GM12874 (cell line): Measurements from ENCODE around the gene NYAP1.
A peak's percentile ranks its signal among the peaks of the same experiment; 100 is the strongest.

ENCODE experiments used
- TF ChIP-seq, protein P1 (sequence below): IDR thresholded peaks from 2 replicates; pipeline ENCODE4 v1.5.1; 2011; ENCODE audit warnings: low read depth, mild to moderate bottlenecking, control low read depth, low read length, moderate library complexity; ENCODE audit not compliant: insufficient read depth

NYAP1 gene

DNA sequence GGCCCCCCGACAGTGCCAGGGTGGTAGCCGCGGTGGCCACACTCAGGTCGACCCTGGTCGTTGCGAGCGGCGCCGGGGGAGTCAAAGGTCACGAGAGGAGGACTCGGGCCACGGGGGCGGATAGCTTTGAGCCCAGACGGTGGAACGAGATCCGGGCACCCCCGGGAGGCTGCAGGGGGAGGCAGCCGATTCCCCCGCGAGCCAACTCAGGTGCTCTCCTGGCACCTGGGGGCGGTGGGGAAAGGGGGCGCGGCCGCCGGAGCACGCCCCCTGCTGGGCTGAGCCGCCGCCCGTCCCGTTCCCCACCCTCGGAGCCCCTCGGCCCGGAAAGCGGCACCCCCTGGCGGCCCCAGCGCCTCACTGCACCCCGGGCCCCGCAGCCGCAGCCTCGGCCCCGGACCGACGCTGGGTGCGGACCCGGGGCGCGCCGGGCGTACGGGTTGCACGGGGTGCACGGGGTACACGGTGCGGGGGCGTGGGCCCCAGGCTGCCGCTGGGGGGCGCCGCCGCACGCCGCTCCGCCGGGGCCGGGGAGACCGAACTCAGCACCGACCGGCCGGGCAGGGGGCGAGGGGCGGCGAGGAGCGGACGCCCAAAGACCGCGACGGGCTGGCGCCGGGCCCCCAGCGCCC is 521 bp upstream of the NYAP1 start:
- TF ChIP-seq, protein P1, sequence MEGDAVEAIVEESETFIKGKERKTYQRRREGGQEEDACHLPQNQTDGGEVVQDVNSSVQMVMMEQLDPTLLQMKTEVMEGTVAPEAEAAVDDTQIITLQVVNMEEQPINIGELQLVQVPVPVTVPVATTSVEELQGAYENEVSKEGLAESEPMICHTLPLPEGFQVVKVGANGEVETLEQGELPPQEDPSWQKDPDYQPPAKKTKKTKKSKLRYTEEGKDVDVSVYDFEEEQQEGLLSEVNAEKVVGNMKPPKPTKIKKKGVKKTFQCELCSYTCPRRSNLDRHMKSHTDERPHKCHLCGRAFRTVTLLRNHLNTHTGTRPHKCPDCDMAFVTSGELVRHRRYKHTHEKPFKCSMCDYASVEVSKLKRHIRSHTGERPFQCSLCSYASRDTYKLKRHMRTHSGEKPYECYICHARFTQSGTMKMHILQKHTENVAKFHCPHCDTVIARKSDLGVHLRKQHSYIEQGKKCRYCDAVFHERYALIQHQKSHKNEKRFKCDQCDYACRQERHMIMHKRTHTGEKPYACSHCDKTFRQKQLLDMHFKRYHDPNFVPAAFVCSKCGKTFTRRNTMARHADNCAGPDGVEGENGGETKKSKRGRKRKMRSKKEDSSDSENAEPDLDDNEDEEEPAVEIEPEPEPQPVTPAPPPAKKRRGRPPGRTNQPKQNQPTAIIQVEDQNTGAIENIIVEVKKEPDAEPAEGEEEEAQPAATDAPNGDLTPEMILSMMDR = peak; percentile 97

GRCh38 chr7:100484673-100485045 is 932 bp downstream of the NYAP1 start:
- TF ChIP-seq, protein P1 = no peak

DNA sequence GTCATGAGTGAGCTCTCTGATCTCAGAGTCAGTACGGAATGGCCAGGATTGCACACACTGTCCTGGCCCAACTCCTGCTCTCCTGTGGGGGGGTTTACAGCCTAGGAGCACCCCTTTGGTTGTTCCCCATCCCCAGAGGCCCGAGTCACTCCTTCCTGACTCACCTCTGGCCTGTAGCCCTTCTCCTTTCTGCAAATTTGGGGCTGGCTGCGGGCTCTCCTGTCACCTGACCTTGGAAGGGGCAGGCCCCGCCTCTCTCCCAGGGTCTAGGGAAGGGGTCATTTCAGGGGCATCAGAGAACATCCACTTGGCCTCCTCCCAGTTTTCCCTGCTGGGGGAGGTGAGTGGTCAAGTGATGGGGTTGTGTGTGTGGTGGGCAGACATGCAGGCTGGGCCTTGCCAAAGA is 1.7 kb downstream of the NYAP1 start:
- TF ChIP-seq, protein P1 = no peak

DNA sequence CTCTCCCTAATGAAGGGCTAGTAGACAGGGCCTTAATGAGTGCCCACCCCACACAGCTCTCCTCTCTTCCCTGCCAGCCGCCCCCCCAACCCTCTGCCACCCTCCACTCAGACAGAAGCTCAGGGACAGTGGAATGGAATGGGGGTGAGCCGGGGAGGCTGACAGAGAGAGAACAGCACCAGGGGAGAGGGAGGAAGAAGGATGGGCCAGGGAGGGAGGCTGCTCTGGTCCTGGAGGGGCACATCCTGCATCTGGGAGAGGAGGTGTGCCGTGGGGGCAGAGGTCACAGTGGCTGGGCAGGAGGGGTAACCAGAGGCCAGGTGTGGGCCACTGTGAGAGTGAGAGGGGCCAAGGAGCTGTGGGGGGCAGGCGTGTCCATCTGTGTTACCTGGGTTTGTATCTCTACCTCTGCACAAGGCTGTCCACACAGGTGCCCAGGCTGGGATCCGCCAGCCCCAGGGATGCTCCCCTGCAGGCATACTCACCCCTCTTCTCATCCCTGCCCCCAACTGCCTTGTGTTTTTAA is 2.4 kb downstream of the NYAP1 start:
- TF ChIP-seq, protein P1 = no peak

DNA sequence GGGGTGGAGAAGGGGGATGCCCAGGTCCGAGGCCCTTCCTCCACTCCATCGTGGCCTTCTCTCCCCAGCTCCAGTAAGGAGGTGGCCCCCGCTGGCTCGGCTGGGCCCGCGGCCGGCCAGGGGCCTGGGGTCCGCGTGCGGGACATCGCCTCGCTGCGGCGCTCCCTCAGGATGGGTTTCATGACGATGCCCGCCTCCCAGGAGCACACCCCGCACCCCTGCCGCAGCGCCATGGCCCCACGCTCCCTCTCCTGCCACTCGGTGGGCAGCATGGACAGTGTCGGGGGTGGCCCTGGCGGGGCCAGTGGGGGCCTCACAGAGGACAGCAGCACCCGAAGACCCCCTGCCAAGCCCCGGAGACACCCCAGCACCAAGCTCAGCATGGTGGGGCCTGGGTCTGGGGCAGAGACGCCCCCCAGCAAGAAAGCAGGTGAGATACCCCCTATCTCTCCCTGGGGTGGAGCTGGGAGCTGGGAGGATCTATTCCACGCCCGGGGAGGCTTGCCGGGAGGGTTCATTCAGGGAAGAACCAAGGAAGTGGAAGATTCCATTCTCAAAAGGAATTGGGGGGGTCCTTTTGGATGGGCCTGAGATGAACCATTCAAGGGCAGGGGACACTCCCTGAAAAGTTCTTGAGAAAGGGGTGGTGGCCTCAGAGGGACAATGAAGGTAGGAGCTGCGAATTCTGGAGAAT is 3.2 kb downstream of the NYAP1 start:
- TF ChIP-seq, protein P1 = no peak

DNA sequence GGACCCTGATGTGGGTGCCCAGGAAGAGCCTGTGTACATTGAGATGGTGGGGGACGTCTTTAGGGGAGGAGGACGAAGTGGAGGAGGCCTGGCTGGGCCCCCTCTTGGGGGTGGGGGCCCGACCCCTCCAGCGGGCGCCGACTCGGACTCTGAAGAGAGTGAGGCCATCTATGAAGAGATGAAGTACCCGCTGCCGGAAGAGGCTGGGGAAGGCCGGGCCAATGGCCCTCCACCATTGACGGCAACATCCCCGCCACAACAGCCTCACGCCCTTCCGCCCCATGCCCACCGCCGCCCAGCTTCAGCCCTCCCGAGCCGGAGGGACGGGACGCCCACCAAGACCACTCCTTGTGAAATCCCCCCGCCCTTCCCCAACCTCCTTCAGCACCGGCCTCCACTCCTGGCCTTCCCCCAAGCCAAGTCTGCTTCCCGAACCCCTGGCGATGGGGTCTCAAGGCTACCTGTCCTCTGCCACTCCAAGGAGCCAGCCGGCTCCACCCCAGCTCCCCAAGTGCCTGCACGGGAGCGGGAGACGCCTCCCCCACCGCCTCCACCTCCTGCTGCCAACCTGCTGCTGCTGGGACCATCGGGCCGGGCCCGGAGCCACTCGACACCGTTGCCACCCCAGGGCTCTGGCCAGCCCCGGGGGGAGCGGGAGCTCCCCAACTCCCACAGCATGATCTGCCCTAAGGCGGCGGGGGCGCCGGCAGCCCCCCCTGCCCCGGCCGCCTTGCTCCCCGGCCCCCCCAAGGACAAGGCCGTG is 4.8 kb downstream of the NYAP1 start:
- TF ChIP-seq, protein P1 = no peak

GRCh38 chr7:100489121-100489520 is 5.4 kb downstream of the NYAP1 start:
- TF ChIP-seq, protein P1 = no peak
